Measurements from ENCODE around the gene SCUBE3. TPM values are rescaled to one million over a fixed set of nuclear protein-coding genes. Genes with fewer than 3 reads are reported as not detected.

Gene SCUBE3
- total and polyA plus RNA-seq, 2 of the 4 experiments (the other 2 are of a cell fraction): 19.9 to 45.5 TPM

- Histone ChIP-seq H3K4me1 (ENCODE audit: control insufficient read depth, insufficient read depth, low read length) (peaks cover 28% of the 10 kb centered on the region), H4K8ac (ENCODE audit: low read depth in 2 of 2, low read length in 2 of 2) (no peak overlapping the region; a peak in 1 of 4 replicates), H3K4ac (ENCODE audit: low read depth, low read length) (no peak overlapping the region; the same call in none of the 2 replicates), H2AK9ac (replicated peaks; ENCODE audit: low read depth, low read length, poor library complexity) (no peak overlapping the region), H4K5ac (ENCODE audit: low read depth, low read length) (no peak overlapping the region), H3K36me3 (ENCODE audit: control insufficient read depth, insufficient read depth, low read length) (no peaks in the 10 kb centered on the region), H3K4me2 (ENCODE audit: low read depth, low read length) (no peak overlapping the region), H3K56ac (ENCODE audit: extremely low read depth, insufficient read depth, low read length) (no peak overlapping the region), H2BK15ac (ENCODE audit: low read depth, low read length) (no peak overlapping the region), H3K18ac (ENCODE audit: low read depth, low read length) (no peak overlapping the region), H2AK5ac (ENCODE audit: low read depth, low read length) (peak overlapping the region; percentile 45; the same call in 1 of the 2 replicates), H2AFZ (replicated peaks; ENCODE audit: low read length, poor library complexity) (no peak overlapping the region), H2BK120ac (ENCODE audit: low read depth, low read length) (peak overlapping the region; percentile 26), H2BK5ac (ENCODE audit: low read depth, low read length, poor library complexity, severe bottlenecking) (no peak overlapping the region), H4K20me1 (ENCODE audit: insufficient read depth, low read length) (no peaks in the 10 kb centered on the region), H3K79me1 (ENCODE audit: low read depth in 1 of 2, low read length in 2 of 2) (peaks cover 0 to 3% of the 10 kb centered on the region in 2 experiments; a peak in 1 of 4 replicates), H3K23ac (ENCODE audit: low read depth, low read length) (no peak overlapping the region), H3K27me3 (ENCODE audit: control insufficient read depth, insufficient read depth, low read length) (no peaks in the 10 kb centered on the region), H3K9me3 (ENCODE audit: control insufficient read depth, insufficient read depth, low read length) (no peaks in the 10 kb centered on the region), H4K91ac (ENCODE audit: insufficient read depth, low read depth, low read length) (peak overlapping the region; percentile 6; the same call in 1 of the 2 replicates), H3K14ac (replicated peaks; ENCODE audit: low read depth, low read length) (0 out of 2 replicates have a peak overlapping the region, but pooled peaks have one; percentile 6), H2BK20ac (ENCODE audit: low read depth, low read length) (no peak overlapping the region), H3K9ac (ENCODE audit: low read depth, low read length) (no peak overlapping the region), H3K4me3 (ENCODE audit: insufficient read depth, low read depth, low read length) (no peak overlapping the region), H3K9me1 (ENCODE audit: insufficient read depth, low read length) (peaks cover 36% of the 10 kb centered on the region), H3K27ac (ENCODE audit: insufficient read depth, low read length) (no peak overlapping the region)
- in situ Hi-C loops (cut with MboI; ENCODE audit: low sequenced_read_pairs) (no loop called here), dilution Hi-C loops (cut with HindIII; ENCODE audit: low sequenced_read_pairs, unreplicated experiment) (no loop called here), intact Hi-C loops (cut with micrococcal nuclease) (loop anchor here (5.0 kb wide), 1 partner anchor 34 kb away; no protein-coding TSS in a partner anchor)
- DNase-seq (no peak), ATAC-seq (ENCODE audit: low read depth) (no peak)
- ChIA-PET POLR2A (ENCODE audit: unreplicated experiment) (no interaction called here), CTCF (no interaction called here)
- 57% methylated on average over 4 of the region's 7 CpGs; no CpG with 5 or more reads in 1 of the 2 experiments for WGBS, 2 experiments (ENCODE audit: extremely low coverage in 2 of 2, insufficient read length in 1 of 2)
- BruUV-seq (replicated peaks): no TSS peak
- no peak for TF ChIP-seq CHD1 (IDR thresholded peaks at IDR 0.05; ENCODE audit: low read depth, low read length)
- no peak for TF ChIP-seq SMC3 (IDR thresholded peaks at IDR 0.05; ENCODE audit: low read depth, low read length)
- no peak for TF ChIP-seq RFX5 (IDR thresholded peaks at IDR 0.05; ENCODE audit: low read depth, low read length)
- TF ChIP-seq MAFK (IDR thresholded peaks at IDR 0.05; ENCODE audit: low read depth, low read length): no peak
- TF ChIP-seq NFE2L2 (IDR thresholded peaks at IDR 0.05; ENCODE audit: low read depth, low read length): no peak
- no peak for TF ChIP-seq POLR2A (IDR thresholded peaks at IDR 0.05; ENCODE audit: low read depth, low read length)
- TF ChIP-seq MAZ (IDR thresholded peaks at IDR 0.05; ENCODE audit: borderline replicate concordance, low read depth, low read length): no peak
- TF ChIP-seq RAD21 (IDR thresholded peaks at IDR 0.05; ENCODE audit: low read length): no peak
- TF ChIP-seq MXI1 (IDR thresholded peaks at IDR 0.05; ENCODE audit: borderline replicate concordance, low read depth, low read length): no peak
- no peak for TF ChIP-seq FOS (IDR thresholded peaks at IDR 0.05; ENCODE audit: low read depth, low read length)
- no peak for TF ChIP-seq USF2 (IDR thresholded peaks at IDR 0.05; ENCODE audit: low read depth, low read length)
- no peak for TF ChIP-seq CEBPB (IDR thresholded peaks at IDR 0.05; ENCODE audit: low read depth, low read length)
- TF ChIP-seq, protein P1, sequence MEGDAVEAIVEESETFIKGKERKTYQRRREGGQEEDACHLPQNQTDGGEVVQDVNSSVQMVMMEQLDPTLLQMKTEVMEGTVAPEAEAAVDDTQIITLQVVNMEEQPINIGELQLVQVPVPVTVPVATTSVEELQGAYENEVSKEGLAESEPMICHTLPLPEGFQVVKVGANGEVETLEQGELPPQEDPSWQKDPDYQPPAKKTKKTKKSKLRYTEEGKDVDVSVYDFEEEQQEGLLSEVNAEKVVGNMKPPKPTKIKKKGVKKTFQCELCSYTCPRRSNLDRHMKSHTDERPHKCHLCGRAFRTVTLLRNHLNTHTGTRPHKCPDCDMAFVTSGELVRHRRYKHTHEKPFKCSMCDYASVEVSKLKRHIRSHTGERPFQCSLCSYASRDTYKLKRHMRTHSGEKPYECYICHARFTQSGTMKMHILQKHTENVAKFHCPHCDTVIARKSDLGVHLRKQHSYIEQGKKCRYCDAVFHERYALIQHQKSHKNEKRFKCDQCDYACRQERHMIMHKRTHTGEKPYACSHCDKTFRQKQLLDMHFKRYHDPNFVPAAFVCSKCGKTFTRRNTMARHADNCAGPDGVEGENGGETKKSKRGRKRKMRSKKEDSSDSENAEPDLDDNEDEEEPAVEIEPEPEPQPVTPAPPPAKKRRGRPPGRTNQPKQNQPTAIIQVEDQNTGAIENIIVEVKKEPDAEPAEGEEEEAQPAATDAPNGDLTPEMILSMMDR (conservative IDR thresholded peaks at IDR 0.05; ENCODE audit: low read depth, low read length): no peak
These were observed 45.3 kb upstream of the SCUBE3 start for GRCh38 chr6:35168461-35168861.

Measured in IMR-90 (cell line).